GM18907 (cell line): Measurements from ENCODE around the gene CCDC85C.

ENCODE experiments used
- ATAC-seq: cut with Tn5 transposase; IDR thresholded peaks from one replicate; pipeline ENCODE4 v1.9.1; 2021; ENCODE audit warnings: mild to moderate bottlenecking, moderate library complexity; ENCODE audit not compliant: unreplicated experiment

Gene CCDC85C

GRCh38 chr14:99609245-99610170 is 5.5 kb upstream of the CCDC85C start:
- ATAC-seq: no peak

- no peak for ATAC-seq
Observed at GRCh38 chr14:99608591-99608990, 4.6 kb upstream of the CCDC85C start.

- ATAC-seq: no peak
Observed at GRCh38 chr14:99606359-99606758, 2.4 kb upstream of the CCDC85C start.

- peak; percentile 25 for ATAC-seq
Observed at GRCh38 chr14:99605299-99605961, 1.4 kb upstream of the CCDC85C start.

- ATAC-seq: peak; percentile 26
Observed at GRCh38 chr14:99604766-99605298, 825 bp upstream of the CCDC85C start.

- peak; percentile 86 for ATAC-seq
Observed at GRCh38 chr14:99604278-99604765, 315 bp upstream of the CCDC85C start.

- ATAC-seq: no peak
Observed at GRCh38 chr14:99602788-99603415, 1.1 kb downstream of the CCDC85C start.

- no peak for ATAC-seq
Observed at GRCh38 chr14:99602054-99602787, 1.8 kb downstream of the CCDC85C start.

GRCh38 chr14:99601361-99601831 is 2.6 kb downstream of the CCDC85C start:
- ATAC-seq: no peak

GRCh38 chr14:99600232-99600888 is 3.6 kb downstream of the CCDC85C start:
- ATAC-seq: no peak

GRCh38 chr14:99599393-99599792 is 4.6 kb downstream of the CCDC85C start:
- ATAC-seq: no peak

- no peak for ATAC-seq
Observed at GRCh38 chr14:99598774-99599173, 5.2 kb downstream of the CCDC85C start.

GRCh38 chr14:99597911-99598600 is 6.0 kb downstream of the CCDC85C start:
- no peak for ATAC-seq

- no peak for ATAC-seq
Observed at GRCh38 chr14:99596772-99597171, 7.2 kb downstream of the CCDC85C start.

- no peak for ATAC-seq
Observed at GRCh38 chr14:99596071-99596627, 7.9 kb downstream of the CCDC85C start.

GRCh38 chr14:99595524-99595923 is 8.5 kb downstream of the CCDC85C start:
- no peak for ATAC-seq

GRCh38 chr14:99595034-99595433 is 9.0 kb downstream of the CCDC85C start:
- peak; percentile 94 for ATAC-seq

- no peak for ATAC-seq
Observed at GRCh38 chr14:99593971-99594841, 9.8 kb downstream of the CCDC85C start.
